HAP-1 (cell line): Measurements from ENCODE around the gene TDO2.
A peak's percentile ranks its signal among the peaks of the same experiment; 100 is the strongest.

Experiments
- DNase-seq, 2 experiments: peaks; one replicate each; pipeline ENCODE4 v3.0.0-alpha.2; 2016 to 2020; ENCODE audit warnings: low spot score in 2 of 2
- H3K27me3 ChIP-seq: fragments of 250-450 bp; sonication (Bioruptor Pico); 2 replicates; pipeline ENCODE4 v1.5.1; 2020; ENCODE audit warnings: low read depth, mild to moderate bottlenecking, moderate library complexity
- H3K36me3 ChIP-seq: fragments of 250-450 bp; sonication (Bioruptor Pico); replicated peaks from 2 replicates; pipeline ENCODE4 v1.5.1; 2020; ENCODE audit warnings: mild to moderate bottlenecking
- H3K4me1 ChIP-seq: fragments of 250-450 bp; sonication (Bioruptor Pico); 2 replicates; pipeline ENCODE4 v1.5.1; 2020; ENCODE audit warnings: mild to moderate bottlenecking
- H3K4me3 ChIP-seq: fragments of 250-450 bp; sonication (Bioruptor Pico); 2 replicates; pipeline ENCODE4 v1.5.1; 2020; ENCODE audit warnings: mild to moderate bottlenecking, moderate library complexity
- H3K9me3 ChIP-seq: fragments of 250-450 bp; sonication (Bioruptor Pico); 2 replicates; pipeline ENCODE4 v1.5.1; 2020; ENCODE audit warnings: mild to moderate bottlenecking, moderate library complexity
- in situ Hi-C: fragments of 300-500 bp; cut with MboI; formaldehyde crosslinking; loops from 3 replicates; pipeline ENCODE4 v1.14.3; 2020; ENCODE audit warnings: low sequenced_read_pairs, inconsistent platforms, mixed read lengths

TDO2 gene

DNA sequence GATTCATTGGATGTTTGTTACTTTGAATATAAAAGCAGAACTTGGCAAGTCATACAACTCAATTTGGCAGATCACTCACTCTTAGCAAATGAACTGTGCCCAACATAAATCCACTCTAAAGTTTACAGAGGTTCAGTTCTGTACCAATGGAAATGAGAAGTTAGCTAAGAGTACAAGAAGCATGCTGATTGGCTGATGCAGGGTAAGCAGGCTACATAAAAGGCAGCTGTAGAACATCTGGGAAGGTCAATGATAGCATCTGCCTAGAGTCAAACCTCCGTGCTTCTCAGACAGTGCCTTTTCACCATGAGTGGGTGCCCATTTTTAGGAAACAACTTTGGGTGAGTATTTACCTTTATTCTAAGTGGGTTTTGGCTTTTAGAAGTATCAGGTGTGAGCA, at the start of gene TDO2:
TSS of gene TDO2 (plus strand) at position 244 of the 400 bp plus-strand sequence. CDS start at position 307, 63 bp downstream.
- Histone ChIP-seq H3K4me3 (no peak within 1 kb of the TSS), H3K4me1 (peaks cover 17% of the 10 kb centered on the region), H3K36me3 (no peaks in the 10 kb centered on the region), H3K9me3 (no peaks in the 10 kb centered on the region), H3K27me3 (no peaks in the 10 kb centered on the region)
- DNase-seq = no peak
- in situ Hi-C loops = no loop called here

DNA sequence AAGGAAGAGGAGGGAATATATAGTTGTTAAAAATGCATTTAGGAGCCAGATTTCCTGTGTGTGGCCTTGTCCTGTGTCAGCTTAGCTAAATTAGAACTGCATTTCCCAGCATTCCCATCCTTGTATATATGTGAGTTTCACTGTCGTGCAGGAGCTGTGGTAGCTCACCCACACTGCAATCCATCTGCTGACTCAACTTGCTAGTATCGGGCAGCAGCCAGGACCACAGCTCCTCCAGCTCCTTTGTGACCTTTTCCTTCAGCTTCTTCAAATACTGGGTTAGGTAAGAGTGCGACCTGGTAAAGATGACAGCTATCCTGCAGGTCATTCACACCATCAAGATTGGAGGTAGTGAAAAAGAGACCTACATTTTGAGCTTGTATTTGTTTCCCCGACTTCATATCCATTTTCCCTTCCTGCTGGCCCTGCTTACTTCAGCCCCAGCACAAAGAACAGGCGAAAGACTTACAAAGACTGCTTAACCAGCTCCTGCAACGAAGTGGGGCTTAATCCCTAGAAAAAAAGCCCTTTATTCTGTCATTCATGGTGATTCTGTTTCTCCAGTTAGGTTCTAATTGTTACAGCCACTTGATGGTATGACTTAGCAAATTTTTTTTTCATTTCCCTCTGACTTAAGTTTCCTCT, 48.8 kb upstream of the TDO2 start:
- no peaks in the 10 kb centered on the region for H3K36me3 ChIP-seq
- no peaks in the 10 kb centered on the region for H3K9me3 ChIP-seq
- in situ Hi-C loops = no loop called here
- no peaks in the 10 kb centered on the region for H3K27me3 ChIP-seq
- peak; percentile 56 to 82 for DNase-seq
- peaks cover 19% of the 10 kb centered on the region for H3K4me1 ChIP-seq
- H3K4me3 ChIP-seq = peak overlapping the region; percentile 12

DNA sequence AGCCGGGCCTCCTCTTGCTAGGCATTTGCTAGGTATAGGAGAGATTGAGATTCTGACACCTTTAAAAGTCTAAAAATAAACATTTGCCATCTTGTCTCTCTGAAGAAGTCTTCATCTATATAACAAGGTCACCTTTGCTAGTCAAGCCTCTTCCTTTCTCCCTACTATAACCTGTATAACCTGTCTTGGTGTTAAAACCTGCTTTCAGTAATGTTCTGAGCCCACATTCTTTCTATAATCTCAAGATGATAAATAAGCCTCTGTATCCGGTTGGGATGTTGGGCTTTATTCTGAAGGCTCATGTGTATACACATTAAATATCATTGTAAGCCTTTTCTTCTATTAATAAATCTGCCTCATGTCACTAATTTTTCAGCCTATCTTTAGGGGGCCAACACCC, 47.6 kb upstream of the TDO2 start:
- H3K27me3 ChIP-seq = no peaks in the 10 kb centered on the region
- H3K4me3 ChIP-seq = no peak overlapping the region
- DNase-seq = no peak
- in situ Hi-C loops = no loop called here
- no peaks in the 10 kb centered on the region for H3K9me3 ChIP-seq
- peaks cover 19% of the 10 kb centered on the region for H3K4me1 ChIP-seq
- H3K36me3 ChIP-seq = no peaks in the 10 kb centered on the region

DNA sequence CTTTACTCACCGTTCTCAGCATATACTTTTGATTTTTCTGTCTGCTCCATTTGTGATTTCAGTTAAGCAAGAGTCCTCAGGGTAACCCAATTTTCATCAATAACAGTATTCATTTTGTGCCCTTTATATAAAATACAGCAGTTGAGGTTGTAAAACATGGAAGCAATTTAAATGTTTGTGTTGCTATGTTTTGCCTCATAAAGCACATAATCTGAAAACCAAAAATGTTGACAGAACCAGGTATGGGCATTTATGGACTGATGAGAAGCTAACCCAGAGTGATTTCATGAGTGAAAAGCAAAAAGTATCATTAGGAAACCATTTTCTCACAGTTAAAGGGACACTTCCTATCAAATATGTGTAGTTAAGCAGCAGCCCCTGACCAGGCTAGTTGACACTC, 37.3 kb upstream of the TDO2 start, which contains the start of gene ASIC5:
TSS of gene ASIC5 (minus strand) at position 101 of the 400 bp plus-strand sequence. CDS start at position 50, 51 bp downstream.
- Histone ChIP-seq H3K36me3 (no peaks in the 10 kb centered on the region), H3K4me3 (no peak within 1 kb of the TSS), H3K9me3 (no peaks in the 10 kb centered on the region; the same call in 1 of the 2 replicates), H3K27me3 (no peaks in the 10 kb centered on the region), H3K4me1 (no peaks in the 10 kb centered on the region)
- in situ Hi-C loops = no loop called here
- DNase-seq = no peak

DNA sequence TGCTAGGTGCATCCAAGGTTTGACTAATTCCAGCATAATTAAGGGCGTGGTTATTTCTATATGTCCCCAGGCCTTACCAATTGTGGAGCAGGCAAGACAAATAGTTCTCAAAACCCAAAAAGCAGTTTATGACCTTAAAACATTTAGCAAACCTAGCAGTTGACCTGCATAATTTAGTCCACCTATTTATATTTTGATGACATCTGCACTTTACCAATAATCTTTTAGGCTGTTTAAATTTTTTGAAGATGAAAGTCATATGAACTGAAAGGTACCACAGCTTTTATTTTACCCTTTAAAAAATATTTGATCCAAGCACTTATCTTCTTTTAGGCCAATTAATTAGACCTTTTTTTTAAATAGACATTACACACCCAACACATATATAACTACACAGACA, 27.6 kb upstream of the TDO2 start:
- in situ Hi-C loops = no loop called here
- H3K9me3 ChIP-seq = no peaks in the 10 kb centered on the region
- H3K4me3 ChIP-seq = no peak overlapping the region
- H3K36me3 ChIP-seq = no peaks in the 10 kb centered on the region
- peaks cover 16% of the 10 kb centered on the region for H3K4me1 ChIP-seq
- no peaks in the 10 kb centered on the region for H3K27me3 ChIP-seq
- DNase-seq = peak in 1 of 2 experiments; percentile 41

DNA sequence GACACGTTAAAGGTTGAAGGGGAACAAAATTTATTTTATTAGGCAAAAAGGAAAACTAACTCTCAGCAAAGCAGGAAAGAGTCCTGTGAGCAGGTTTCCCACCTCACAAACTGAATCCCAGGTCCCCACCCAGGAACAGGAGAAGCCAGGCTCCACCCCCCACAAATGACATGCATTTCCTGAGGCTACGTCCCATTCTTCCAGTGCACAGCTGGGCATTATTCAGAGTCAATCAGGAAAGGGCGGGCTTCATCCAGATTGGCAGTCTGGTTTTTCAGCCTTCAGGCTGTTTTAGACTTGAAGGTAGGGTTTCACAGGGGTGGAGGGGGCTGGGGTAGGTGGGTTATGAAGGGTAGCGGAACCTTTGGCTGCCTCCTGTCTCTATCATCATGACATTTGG, 25.5 kb upstream of the TDO2 start:
- peak in 1 of 2 experiments; percentile 34 for DNase-seq
- Histone ChIP-seq H3K27me3 (no peaks in the 10 kb centered on the region), H3K9me3 (no peaks in the 10 kb centered on the region), H3K4me1 (peaks cover 16% of the 10 kb centered on the region), H3K36me3 (no peaks in the 10 kb centered on the region), H3K4me3 (no peak overlapping the region)
- in situ Hi-C loops = no loop called here

DNA sequence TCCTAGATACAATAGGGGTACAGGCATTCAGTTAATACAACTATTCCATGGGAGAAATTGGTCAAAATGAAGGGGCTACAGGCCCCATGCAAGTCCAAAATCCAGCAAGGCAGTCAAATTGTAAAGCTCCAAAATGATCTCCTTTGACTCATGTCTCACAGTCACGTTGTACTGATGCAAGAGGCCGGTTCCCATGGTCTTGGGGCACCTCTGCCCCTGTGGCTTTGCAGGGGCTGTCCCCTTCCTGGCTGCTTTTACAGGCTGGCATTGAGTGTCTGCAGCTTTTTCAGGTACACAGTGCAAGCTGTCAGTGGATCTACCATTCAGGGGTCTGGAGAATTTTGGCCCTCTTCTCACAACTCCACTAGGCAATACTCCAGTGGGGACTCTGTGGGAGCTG, 24.9 kb upstream of the TDO2 start:
- in situ Hi-C loops = no loop called here
- Histone ChIP-seq H3K4me3 (no peak overlapping the region), H3K27me3 (no peaks in the 10 kb centered on the region), H3K4me1 (peaks cover 16% of the 10 kb centered on the region), H3K36me3 (no peaks in the 10 kb centered on the region), H3K9me3 (no peaks in the 10 kb centered on the region)
- DNase-seq = no peak

DNA sequence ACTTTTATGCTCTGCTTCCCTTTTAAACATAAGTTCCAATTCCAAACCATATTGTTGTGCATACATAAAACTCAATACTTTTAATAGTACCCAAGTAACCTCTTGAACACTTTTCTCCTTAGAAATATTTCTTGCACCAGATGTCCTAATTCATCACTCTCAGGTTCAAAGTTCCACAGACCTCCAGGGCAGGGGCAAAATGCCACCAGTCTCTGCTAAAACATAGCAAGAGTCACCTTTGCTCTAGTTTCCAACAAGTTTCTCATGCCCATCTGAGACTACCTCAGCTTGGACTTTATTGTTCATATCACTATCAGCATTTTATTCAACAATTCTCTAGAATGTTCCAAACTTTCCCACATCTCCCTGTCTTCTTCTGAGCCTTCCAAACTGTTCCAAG, 23.7 kb upstream of the TDO2 start:
- H3K9me3 ChIP-seq = no peaks in the 10 kb centered on the region
- H3K4me1 ChIP-seq = peaks cover 16% of the 10 kb centered on the region
- no peaks in the 10 kb centered on the region for H3K27me3 ChIP-seq
- H3K36me3 ChIP-seq = no peaks in the 10 kb centered on the region
- no peak for DNase-seq
- in situ Hi-C loops = no loop called here
- no peak overlapping the region for H3K4me3 ChIP-seq

DNA sequence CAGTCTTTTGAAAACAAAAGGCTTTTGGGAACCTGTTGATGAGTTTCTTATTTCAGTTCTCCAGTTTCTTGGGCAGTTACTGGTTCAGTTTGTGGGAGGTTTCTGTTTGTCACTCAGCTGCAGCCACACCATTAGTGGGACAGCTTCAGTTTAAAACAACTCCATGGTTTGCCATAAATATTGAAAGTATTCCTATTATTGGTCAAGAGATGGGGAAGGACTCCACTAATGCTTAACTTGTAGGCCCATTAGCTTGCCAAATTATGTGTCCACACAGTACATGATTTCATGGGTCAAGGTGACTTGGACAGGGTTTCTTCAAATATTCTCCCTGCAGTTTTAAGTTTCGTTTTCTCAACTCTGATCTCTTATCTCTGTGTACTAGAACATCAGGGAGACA, 21.9 kb upstream of the TDO2 start:
- DNase-seq = no peak
- Histone ChIP-seq H3K4me3 (no peak overlapping the region), H3K9me3 (no peaks in the 10 kb centered on the region), H3K27me3 (no peaks in the 10 kb centered on the region), H3K36me3 (no peaks in the 10 kb centered on the region), H3K4me1 (peaks cover 7% of the 10 kb centered on the region)
- in situ Hi-C loops = no loop called here

DNA sequence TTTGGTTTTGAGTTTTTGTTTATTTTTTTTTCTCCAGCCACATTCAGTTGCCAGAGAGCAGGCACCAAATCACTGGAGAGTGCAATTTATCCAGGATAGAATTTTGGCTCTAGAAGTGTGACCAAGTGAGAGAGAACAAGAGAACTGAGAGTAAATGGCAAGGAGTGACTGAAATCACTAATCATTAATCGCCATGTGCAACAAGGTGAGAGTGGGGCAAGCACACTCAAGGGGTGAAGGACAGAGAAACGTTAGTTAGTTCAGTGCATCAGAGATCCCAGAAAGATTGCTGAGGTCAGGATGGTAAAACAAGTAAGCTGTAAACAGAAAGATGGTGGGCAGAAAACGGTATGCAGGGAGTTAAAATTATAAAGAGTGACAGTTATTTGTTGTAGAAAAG, 19.6 kb upstream of the TDO2 start:
- DNase-seq = no peak
- Histone ChIP-seq H3K36me3 (no peaks in the 10 kb centered on the region), H3K4me1 (peaks cover 6% of the 10 kb centered on the region; the same call in 1 of the 2 replicates), H3K9me3 (peaks cover 3% of the 10 kb centered on the region; the same call in 1 of the 2 replicates), H3K4me3 (no peak overlapping the region), H3K27me3 (no peaks in the 10 kb centered on the region)
- in situ Hi-C loops = no loop called here

DNA sequence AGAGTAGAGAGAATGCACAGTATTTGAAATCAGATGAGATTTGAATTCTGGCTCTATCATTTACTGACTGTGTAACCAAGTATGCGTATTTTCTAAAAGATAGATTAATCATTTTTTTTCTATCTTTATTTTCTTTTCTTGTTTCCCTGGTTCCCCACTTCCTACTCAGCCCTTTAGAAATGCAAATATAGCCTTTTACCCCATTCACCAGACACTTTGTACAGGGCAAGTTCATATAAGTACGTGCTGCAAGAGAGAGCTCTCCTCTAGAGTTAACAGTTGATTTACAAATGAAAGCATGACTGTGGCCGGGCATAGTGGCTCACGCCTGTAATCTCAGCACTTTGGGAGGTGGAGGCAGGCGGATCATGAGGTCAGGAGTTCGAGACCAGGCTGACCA, 17.8 kb upstream of the TDO2 start:
- no peak overlapping the region for H3K4me3 ChIP-seq
- peaks cover 6% of the 10 kb centered on the region; the same call in 1 of the 2 replicates for H3K4me1 ChIP-seq
- H3K27me3 ChIP-seq = no peaks in the 10 kb centered on the region
- in situ Hi-C loops = no loop called here
- H3K9me3 ChIP-seq = peaks cover 3% of the 10 kb centered on the region; the same call in 1 of the 2 replicates
- peak; percentile 56 to 77 for DNase-seq
- H3K36me3 ChIP-seq = no peaks in the 10 kb centered on the region

DNA sequence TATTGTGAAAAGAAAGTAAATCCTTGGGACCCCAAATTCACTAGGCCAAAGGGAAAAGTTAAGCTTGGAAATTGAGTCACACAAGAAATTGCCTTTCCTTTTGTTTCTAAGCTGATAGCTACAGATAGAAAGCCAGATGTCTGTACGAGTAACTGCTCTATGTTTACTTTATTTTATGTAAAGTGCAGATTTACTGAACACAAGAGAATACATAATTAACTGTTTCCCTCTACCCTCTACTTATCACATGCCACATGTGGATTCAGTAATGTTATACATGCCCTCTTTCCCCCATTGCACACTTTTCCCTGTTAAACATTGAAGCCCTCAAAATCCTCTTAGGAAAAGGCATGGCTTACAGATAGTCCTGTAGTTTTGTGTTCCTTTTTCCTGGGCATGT, 16.5 kb upstream of the TDO2 start:
- H3K36me3 ChIP-seq = no peaks in the 10 kb centered on the region
- DNase-seq = no peak
- H3K4me1 ChIP-seq = peaks cover 6% of the 10 kb centered on the region; the same call in 1 of the 2 replicates
- no peaks in the 10 kb centered on the region for H3K27me3 ChIP-seq
- H3K9me3 ChIP-seq = peaks cover 3% of the 10 kb centered on the region; the same call in 1 of the 2 replicates
- in situ Hi-C loops = no loop called here
- no peak overlapping the region for H3K4me3 ChIP-seq

DNA sequence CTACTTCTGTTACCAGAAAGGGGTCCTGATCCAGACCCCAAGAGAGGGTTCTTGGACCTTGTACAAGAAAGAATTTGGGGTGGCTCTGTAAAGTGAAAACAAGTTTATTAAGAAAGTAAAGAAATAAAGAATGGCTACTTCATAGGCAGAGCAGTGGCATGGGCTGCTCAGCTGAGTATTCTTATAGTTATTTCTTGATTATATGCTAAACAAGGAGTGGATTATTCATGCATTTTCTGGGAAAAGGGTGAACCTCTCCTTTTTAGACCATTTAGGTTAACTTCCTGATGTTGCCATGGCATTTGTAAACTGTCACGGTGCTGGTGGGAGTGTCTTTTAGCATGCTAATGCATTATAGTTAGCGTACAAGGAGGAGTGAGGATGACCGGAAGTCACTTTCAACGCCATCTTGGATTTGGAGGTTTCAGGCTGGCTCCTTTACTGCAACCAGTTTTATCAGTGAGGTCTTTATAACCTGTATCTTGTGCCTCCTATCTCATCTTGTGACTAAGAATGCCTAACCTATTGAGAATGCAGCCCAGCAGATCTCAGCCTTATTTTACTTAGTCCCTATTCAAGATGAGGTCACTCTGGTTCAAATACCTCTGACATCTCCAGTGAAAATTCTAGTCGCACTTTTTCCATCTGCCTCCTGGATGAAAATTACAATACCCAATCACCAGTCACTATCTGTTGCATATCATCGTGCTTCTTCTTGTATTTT, 15.5 kb upstream of the TDO2 start:
- peaks cover 3% of the 10 kb centered on the region; the same call in 1 of the 2 replicates for H3K9me3 ChIP-seq
- no peaks in the 10 kb centered on the region for H3K36me3 ChIP-seq
- no peak for DNase-seq
- H3K4me1 ChIP-seq = peaks cover 6% of the 10 kb centered on the region; the same call in 1 of the 2 replicates
- in situ Hi-C loops = no loop called here
- no peaks in the 10 kb centered on the region for H3K27me3 ChIP-seq
- no peak overlapping the region for H3K4me3 ChIP-seq
